ENCODE measurements around the gene WDR41. TPM values are rescaled to one million over a fixed set of nuclear protein-coding genes. Genes with fewer than 3 reads are reported as not detected.

The WDR41 gene
- total and polyA plus RNA-seq, 2 of the 4 experiments (the other 2 are of a cell fraction), result 38.1 to 72.1 TPM

- Histone ChIP-seq H2AFZ (replicated peaks; ENCODE audit: low read length, poor library complexity) (no peak overlapping the region), H4K8ac (ENCODE audit: low read depth in 2 of 2, low read length in 2 of 2) (no peak overlapping the region), H3K4me2 (ENCODE audit: low read depth, low read length) (no peak overlapping the region), H4K5ac (ENCODE audit: low read depth, low read length) (no peak overlapping the region), H3K9me3 (ENCODE audit: control insufficient read depth, insufficient read depth, low read length) (no peaks in the 10 kb centered on the region), H2BK15ac (ENCODE audit: low read depth, low read length) (no peak overlapping the region), H3K4me1 (ENCODE audit: control insufficient read depth, insufficient read depth, low read length) (peaks cover 5% of the 10 kb centered on the region), H3K4me3 (ENCODE audit: insufficient read depth, low read depth, low read length) (no peak overlapping the region), H2BK20ac (ENCODE audit: low read depth, low read length) (no peak overlapping the region), H2BK5ac (ENCODE audit: low read depth, low read length, poor library complexity, severe bottlenecking) (no peak overlapping the region), H4K20me1 (ENCODE audit: insufficient read depth, low read length) (no peaks in the 10 kb centered on the region), H2AK5ac (ENCODE audit: low read depth, low read length) (no peak overlapping the region), H3K23ac (ENCODE audit: low read depth, low read length) (no peak overlapping the region), H3K27ac (ENCODE audit: insufficient read depth, low read length) (no peak overlapping the region), H3K36me3 (ENCODE audit: control insufficient read depth, insufficient read depth, low read length) (peaks cover 11% of the 10 kb centered on the region), H3K18ac (ENCODE audit: low read depth, low read length) (no peak overlapping the region), H2BK120ac (ENCODE audit: low read depth, low read length) (no peak overlapping the region), H3K79me1 (ENCODE audit: low read depth in 1 of 2, low read length in 2 of 2) (peaks cover 30 to 50% of the 10 kb centered on the region in 2 experiments), H4K91ac (ENCODE audit: insufficient read depth, low read depth, low read length) (no peak overlapping the region), H3K56ac (ENCODE audit: extremely low read depth, insufficient read depth, low read length) (no peak overlapping the region), H3K9me1 (ENCODE audit: insufficient read depth, low read length) (peaks cover 7% of the 10 kb centered on the region), H3K14ac (replicated peaks; ENCODE audit: low read depth, low read length) (no peak overlapping the region), H3K9ac (ENCODE audit: low read depth, low read length) (no peak overlapping the region), H2AK9ac (replicated peaks; ENCODE audit: low read depth, low read length, poor library complexity) (no peak overlapping the region), H3K4ac (ENCODE audit: low read depth, low read length) (no peak overlapping the region), H3K27me3 (ENCODE audit: control insufficient read depth, insufficient read depth, low read length) (no peaks in the 10 kb centered on the region)
- ChIA-PET CTCF (no interaction called here), POLR2A (ENCODE audit: unreplicated experiment) (no interaction called here)
- 47% methylated on average over 2 of the region's 4 CpGs; no CpG with 5 or more reads in 1 of the 2 experiments for WGBS, 2 experiments (ENCODE audit: extremely low coverage in 2 of 2, insufficient read length in 1 of 2)
- intact Hi-C loops (cut with micrococcal nuclease), result no loop called here
- BruUV-seq (replicated peaks), result no TSS peak
- no peak for DNase-seq
- TF ChIP-seq RAD21 (IDR thresholded peaks at IDR 0.05; ENCODE audit: low read length), result no peak
- no peak for TF ChIP-seq MXI1 (IDR thresholded peaks at IDR 0.05; ENCODE audit: borderline replicate concordance, low read depth, low read length)
- no peak for TF ChIP-seq NFE2L2 (IDR thresholded peaks at IDR 0.05; ENCODE audit: low read depth, low read length)
- TF ChIP-seq, protein P1, sequence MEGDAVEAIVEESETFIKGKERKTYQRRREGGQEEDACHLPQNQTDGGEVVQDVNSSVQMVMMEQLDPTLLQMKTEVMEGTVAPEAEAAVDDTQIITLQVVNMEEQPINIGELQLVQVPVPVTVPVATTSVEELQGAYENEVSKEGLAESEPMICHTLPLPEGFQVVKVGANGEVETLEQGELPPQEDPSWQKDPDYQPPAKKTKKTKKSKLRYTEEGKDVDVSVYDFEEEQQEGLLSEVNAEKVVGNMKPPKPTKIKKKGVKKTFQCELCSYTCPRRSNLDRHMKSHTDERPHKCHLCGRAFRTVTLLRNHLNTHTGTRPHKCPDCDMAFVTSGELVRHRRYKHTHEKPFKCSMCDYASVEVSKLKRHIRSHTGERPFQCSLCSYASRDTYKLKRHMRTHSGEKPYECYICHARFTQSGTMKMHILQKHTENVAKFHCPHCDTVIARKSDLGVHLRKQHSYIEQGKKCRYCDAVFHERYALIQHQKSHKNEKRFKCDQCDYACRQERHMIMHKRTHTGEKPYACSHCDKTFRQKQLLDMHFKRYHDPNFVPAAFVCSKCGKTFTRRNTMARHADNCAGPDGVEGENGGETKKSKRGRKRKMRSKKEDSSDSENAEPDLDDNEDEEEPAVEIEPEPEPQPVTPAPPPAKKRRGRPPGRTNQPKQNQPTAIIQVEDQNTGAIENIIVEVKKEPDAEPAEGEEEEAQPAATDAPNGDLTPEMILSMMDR (conservative IDR thresholded peaks at IDR 0.05; ENCODE audit: low read depth, low read length), result no peak
- TF ChIP-seq USF2 (IDR thresholded peaks at IDR 0.05; ENCODE audit: low read depth, low read length), result no peak
- no peak for TF ChIP-seq RCOR1 (IDR thresholded peaks at IDR 0.05; ENCODE audit: insufficient replicate concordance, low read length)
- TF ChIP-seq BHLHE40 (IDR thresholded peaks at IDR 0.05; ENCODE audit: low read depth, low read length), result no peak
- TF ChIP-seq CEBPB (IDR thresholded peaks at IDR 0.05; ENCODE audit: low read depth, low read length), result no peak
- no peak for TF ChIP-seq MAFK (IDR thresholded peaks at IDR 0.05; ENCODE audit: low read depth, low read length)
- TF ChIP-seq POLR2A (IDR thresholded peaks at IDR 0.05; ENCODE audit: low read depth, low read length), result no peak
- no peak for TF ChIP-seq MAZ (IDR thresholded peaks at IDR 0.05; ENCODE audit: borderline replicate concordance, low read depth, low read length)
- no peak for TF ChIP-seq RFX5 (IDR thresholded peaks at IDR 0.05; ENCODE audit: low read depth, low read length)
- TF ChIP-seq FOS (IDR thresholded peaks at IDR 0.05; ENCODE audit: low read depth, low read length), result no peak
- no peak for TF ChIP-seq CHD1 (IDR thresholded peaks at IDR 0.05; ENCODE audit: low read depth, low read length)
- TF ChIP-seq SMC3 (IDR thresholded peaks at IDR 0.05; ENCODE audit: low read depth, low read length), result no peak
- TF ChIP-seq, protein P2, sequence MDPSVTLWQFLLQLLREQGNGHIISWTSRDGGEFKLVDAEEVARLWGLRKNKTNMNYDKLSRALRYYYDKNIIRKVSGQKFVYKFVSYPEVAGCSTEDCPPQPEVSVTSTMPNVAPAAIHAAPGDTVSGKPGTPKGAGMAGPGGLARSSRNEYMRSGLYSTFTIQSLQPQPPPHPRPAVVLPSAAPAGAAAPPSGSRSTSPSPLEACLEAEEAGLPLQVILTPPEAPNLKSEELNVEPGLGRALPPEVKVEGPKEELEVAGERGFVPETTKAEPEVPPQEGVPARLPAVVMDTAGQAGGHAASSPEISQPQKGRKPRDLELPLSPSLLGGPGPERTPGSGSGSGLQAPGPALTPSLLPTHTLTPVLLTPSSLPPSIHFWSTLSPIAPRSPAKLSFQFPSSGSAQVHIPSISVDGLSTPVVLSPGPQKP (IDR thresholded peaks at IDR 0.05; ENCODE audit: borderline replicate concordance, low read depth, low read length), result no peak
- ATAC-seq (ENCODE audit: low read depth), result no peak
- dilution Hi-C loops (cut with HindIII; ENCODE audit: low sequenced_read_pairs, unreplicated experiment), result no loop called here
- in situ Hi-C loops (cut with MboI; ENCODE audit: low sequenced_read_pairs), result no loop called here
Observed at GRCh38 chr5:77486344-77486962, 5.7 kb downstream of the WDR41 start.

All from IMR-90 (cell line).